Upper lobe of left lung (tissue), 6 donors: ENCODE data around the gene VPS33B. TPM values are rescaled to one million over a fixed set of nuclear protein-coding genes. Genes with fewer than 3 reads are reported as not detected.
A peak's percentile ranks its signal among the peaks of the same experiment; 100 is the strongest.

ENCODE experiments used
- ATAC-seq, 2 donors: fragments of 200-7000 bp; cut with Tn5 transposase; one replicate each; pipeline ENCODE4 v1.9.1; 2022; ENCODE audit warnings: mild to moderate bottlenecking in 2 of 2, moderate library complexity in 2 of 2; ENCODE audit not compliant: low FRiP score in 2 of 2
- DNase-seq, 2 donors: peaks; one replicate each; pipeline ENCODE4 v3.0.0-alpha.2; 2019 to 2020
- H3K27ac ChIP-seq, 4 donors: fragments of 200-600 bp; sonication (generic); one replicate each; pipeline ENCODE4 v1.5.1; 2016 to 2019
- H3K27me3 ChIP-seq, 4 donors: fragments of 200-600 bp; sonication (generic); one replicate each; pipeline ENCODE4 v1.5.1; 2017 to 2019
- H3K36me3 ChIP-seq, 4 donors: fragments of 200-600 bp; sonication (generic); one replicate each; pipeline ENCODE4 v1.5.1; 2016 to 2019
- H3K4me1 ChIP-seq, 4 donors: fragments of 200-600 bp; sonication (generic); one replicate each; pipeline ENCODE4 v1.5.1; 2018 to 2019
- H3K4me3 ChIP-seq, 4 donors: fragments of 200-600 bp; sonication (generic); one replicate each; pipeline ENCODE4 v1.5.1; 2017 to 2019; ENCODE audit warnings: mild to moderate bottlenecking in 2 of 4, moderate library complexity in 1 of 4
- H3K9me3 ChIP-seq, 4 donors: fragments of 200-600 bp; sonication (generic); one replicate each; pipeline ENCODE4 v1.5.1; 2018 to 2019
- CTCF ChIP-seq, 6 experiments: fragments of 450-650 bp in 4 of 6; fragments of 200-600 bp in 2 of 6; sonication (generic) in 2 of 6; IDR thresholded peaks; one replicate each; pipeline ENCODE4 v1.5.1; 2016 to 2019; ENCODE audit warnings: antibody characterized with exemption in 6 of 6
- EP300 ChIP-seq, 4 donors: sonication (generic); formaldehyde crosslinking; IDR thresholded peaks; one replicate each; pipeline ENCODE4 v1.5.1; 2017; ENCODE audit warnings: antibody characterized with exemption in 4 of 4, control low read depth in 2 of 4
- POLR2A ChIP-seq, 4 donors: fragments of 450-650 bp; IDR thresholded peaks; one replicate each; pipeline ENCODE4 v1.5.1; 2016 to 2017; ENCODE audit warnings: antibody characterized with exemption in 4 of 4, mild to moderate bottlenecking in 2 of 4
- POLR2AphosphoS5 ChIP-seq, 2 donors: sonication (generic); formaldehyde crosslinking; IDR thresholded peaks; one replicate each; pipeline ENCODE4 v1.5.1; 2017; ENCODE audit warnings: antibody characterized with exemption in 2 of 2
- WGBS, 2 donors: methylation state at CpG; one replicate each; pipeline ENCODE4 v1.1.5; 2017 to 2018; 5-methylcytosine and 5-hydroxymethylcytosine counted together
- total RNA-seq, 6 donors: library from RNA; depleted of rRNA in 4 of 6; stranded (reverse); fragments of >200 nt in 4 of 6; gene quantifications; one replicate each; pipeline versions ENCODE4 v1.1.0 to v1.2.1, GENCODE V29; 2016 to 2021
- donor health status: DM: no; HTN: no; CAD: no; lungs with moderate emphysema.
- donor health status: DM: no; HTN: yes; CAD: no; lungs with severe emphysema.

Gene VPS33B
- total RNA-seq, 6 donors from 2014 or later: 9.2 to 20.2 (median 14.8) TPM

- peaks cover 24 to 99% (median 82%) of the 10 kb centered on the region in 4 donors for H3K36me3 ChIP-seq
- DNase-seq (no peak), ATAC-seq (no peak)
- 93 to 95% methylated on average over 3 of the region's 3 CpGs for WGBS, 2 donors
- H3K27me3 ChIP-seq: no peaks in the 10 kb centered on the region
- no peak overlapping the region for H3K27ac ChIP-seq
- no peaks in the 10 kb centered on the region for H3K9me3 ChIP-seq
- H3K4me3 ChIP-seq: no peak overlapping the region
- no peak for TF ChIP-seq POLR2AphosphoS5 (IDR thresholded peaks at IDR 0.05)
- TF ChIP-seq CTCF (IDR thresholded peaks at IDR 0.05): no peak
- H3K4me1 ChIP-seq: no peaks in the 10 kb centered on the region
These were observed 15.1 kb downstream of the VPS33B start for GRCh38 chr15:91007266-91007665.

- 95 to 99% methylated on average over 3 of the region's 3 CpGs for WGBS, 2 donors
- H3K4me3 ChIP-seq: no peak overlapping the region
- TF ChIP-seq POLR2A (IDR thresholded peaks at IDR 0.05): no peak
- no peak for TF ChIP-seq CTCF (IDR thresholded peaks at IDR 0.05)
- TF ChIP-seq EP300 (IDR thresholded peaks at IDR 0.05): no peak
- TF ChIP-seq POLR2AphosphoS5 (IDR thresholded peaks at IDR 0.05): no peak
These were observed 21.2 kb downstream of the VPS33B start for GRCh38 chr15:91001209-91001608.

GRCh38 chr15:90998737-90999136, 23.7 kb downstream of the VPS33B start:
- Histone ChIP-seq H3K4me3 (no peak overlapping the region), H3K36me3 (peaks cover 26 to 60% (median 48%) of the 10 kb centered on the region in 4 donors), H3K27ac (no peak overlapping the region), H3K27me3 (no peaks in the 10 kb centered on the region), H3K4me1 (peaks cover 0 to 10% (median 4%) of the 10 kb centered on the region in 4 donors), H3K9me3 (no peaks in the 10 kb centered on the region)
- DNase-seq: no peak
- no peak for ATAC-seq
- WGBS, 2 donors: 88 to 89% methylated on average over 8 of the region's 8 CpGs
- TF ChIP-seq POLR2A (IDR thresholded peaks at IDR 0.05) (no peak), EP300 (IDR thresholded peaks at IDR 0.05) (no peak), POLR2AphosphoS5 (IDR thresholded peaks at IDR 0.05) (no peak), CTCF (IDR thresholded peaks at IDR 0.05) (no peak)

More at GRCh38 chr15:91001209-91001608, 21.2 kb downstream of the VPS33B start:
- no peaks in the 10 kb centered on the region for H3K9me3 ChIP-seq
- H3K36me3 ChIP-seq: peaks cover 35 to 85% (median 70%) of the 10 kb centered on the region in 4 donors
- no peaks in the 10 kb centered on the region for H3K4me1 ChIP-seq
- DNase-seq (no peak), ATAC-seq (no peak)
- no peaks in the 10 kb centered on the region for H3K27me3 ChIP-seq
- H3K27ac ChIP-seq: no peak overlapping the region

DNA sequence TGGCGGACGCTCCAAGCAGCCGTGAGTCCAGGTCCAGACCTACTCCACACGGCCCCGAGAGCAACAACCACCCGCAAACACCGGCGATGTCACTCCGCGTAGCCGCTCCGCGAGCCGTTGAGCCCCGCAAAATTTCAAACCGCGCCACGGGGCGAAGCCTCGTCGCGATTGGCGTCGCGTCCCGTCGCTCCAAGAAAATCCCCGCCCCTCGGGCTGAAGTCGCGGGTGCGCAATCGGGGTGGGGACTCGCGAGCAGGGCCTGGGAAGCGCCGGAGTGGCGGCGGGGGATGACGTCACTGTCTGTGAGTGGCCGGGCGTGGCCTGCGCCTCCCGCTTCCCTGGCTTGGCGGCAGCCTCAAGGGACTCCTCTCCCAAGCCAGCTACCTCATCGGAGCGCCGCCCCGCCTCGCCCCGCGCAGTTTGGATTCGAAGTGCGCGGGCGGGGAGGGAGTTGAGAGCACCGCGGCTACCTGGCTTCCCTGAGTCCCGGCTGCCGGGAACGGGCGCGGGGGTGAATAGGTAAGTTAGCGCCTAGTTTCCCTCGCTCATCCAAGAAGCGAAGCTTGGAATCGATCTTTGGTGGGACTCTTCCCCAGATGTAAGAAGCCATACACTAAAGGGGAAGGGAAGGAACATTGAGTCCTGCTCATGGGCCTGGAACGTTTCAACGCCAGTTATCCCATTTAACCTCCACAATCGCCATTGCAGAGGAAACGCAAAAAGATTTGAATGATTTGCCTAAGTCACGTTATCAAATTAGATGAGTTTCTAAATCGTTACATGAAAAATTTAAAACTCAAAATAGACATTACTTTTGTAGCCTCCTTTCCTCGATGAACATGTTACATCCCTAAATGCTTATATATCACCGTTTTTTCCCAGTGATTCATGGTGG, 27.7 kb downstream of the VPS33B start, which contains the start of gene PRC1:
TSS of gene PRC1 (minus strand) at position 119 of the 895 bp plus-strand sequence. CDS start at position 1, 118 bp downstream.
- Histone ChIP-seq H3K4me1 (peaks cover 0 to 17% (median 7%) of the 10 kb centered on the region in 4 donors), H3K27ac (peak within 1 kb of the TSS; percentile 83 to 92 (median 86)), H3K4me3 (peak within 1 kb of the TSS; percentile 75 to 93 (median 91)), H3K27me3 (no peaks in the 10 kb centered on the region), H3K9me3 (no peaks in the 10 kb centered on the region), H3K36me3 (peaks cover 9 to 19% (median 16%) of the 10 kb centered on the region in 4 donors)
- TF ChIP-seq CTCF (IDR thresholded peaks at IDR 0.05): peak in 1 of 6 experiments; percentile 20
- no peak for TF ChIP-seq EP300 (IDR thresholded peaks at IDR 0.05)
- TF ChIP-seq POLR2A (IDR thresholded peaks at IDR 0.05): peak in 3 of 4 donors; percentile 55 to 78 (median 73)
- peak; percentile 63 to 88 for TF ChIP-seq POLR2AphosphoS5 (IDR thresholded peaks at IDR 0.05)
- peak; percentile 99 to 100 for ATAC-seq
- peak; percentile 99 for DNase-seq
- WGBS, 2 donors: 1% methylated on average over 16 to 34 of the region's 75 CpGs
